Caki2 (cell line): Measurements from ENCODE around the gene GULP1. TPM values are rescaled to one million over a fixed set of nuclear protein-coding genes. Genes with fewer than 3 reads are reported as not detected.
A peak's percentile ranks its signal among the peaks of the same experiment; 100 is the strongest.

Source experiments
- DNase-seq: peaks from one replicate; pipeline ENCODE4 v3.0.0-alpha.2; 2015; ENCODE audit warnings: low read depth
- in situ Hi-C: cut with HindIII; loops from 2 replicates; pipeline ENCODE4 v1.10.0; 2016; ENCODE audit warnings: low sequenced_read_pairs, low pct_unique_long_range_greater_than_20kb, mixed read lengths
- total RNA-seq: library from RNA; depleted of rRNA; stranded (reverse); fragments of >200 nt; shearing (Covaris generic); gene quantifications from 2 replicates; pipeline ENCODE4 v1.2.3, GENCODE V29; 2014; ENCODE audit warnings: low replicate concordance

Gene GULP1
- total RNA-seq, 1 experiment from 2014 or later = 144 TPM

- in situ Hi-C loops = no loop called here
- DNase-seq = peak; percentile 45
Measured at GRCh38 chr2:188628989-188629752, 337.5 kb downstream of the GULP1 start.

- DNase-seq = no peak
- in situ Hi-C loops = no loop called here
Measured at GRCh38 chr2:188629753-188630527, 338.3 kb downstream of the GULP1 start.

- DNase-seq = no peak
- in situ Hi-C loops = no loop called here
Measured at GRCh38 chr2:188631037-188631809, 339.5 kb downstream of the GULP1 start.

- in situ Hi-C loops = no loop called here
- no peak for DNase-seq
Measured at GRCh38 chr2:188634656-188635055, 343.0 kb downstream of the GULP1 start.
